Left ventricle myocardium inferior (tissue), 1 donor: Measurements from ENCODE around the gene STX2. TPM values are rescaled to one million over a fixed set of nuclear protein-coding genes. Genes with fewer than 3 reads are reported as not detected.

Experiments
- DNase-seq: peaks from one replicate; pipeline ENCODE4 v3.0.0-alpha.2; 2020
- H3K27ac ChIP-seq: fragments of 200-600 bp; replicated peaks from 2 replicates; pipeline ENCODE4 v1.8.0; 2021
- H3K27me3 ChIP-seq: fragments of 200-600 bp; 2 replicates; pipeline ENCODE4 v1.8.0; 2021; ENCODE audit warnings: low read depth
- H3K36me3 ChIP-seq: fragments of 200-600 bp; 2 replicates; pipeline ENCODE4 v1.8.0; 2021
- H3K4me1 ChIP-seq: fragments of 200-600 bp; 2 replicates; pipeline ENCODE4 v1.8.0; 2021
- H3K4me3 ChIP-seq: fragments of 200-600 bp; 2 replicates; pipeline ENCODE4 v1.8.0; 2021; ENCODE audit warnings: mild to moderate bottlenecking, moderate library complexity
- H3K9me3 ChIP-seq: fragments of 200-600 bp; replicated peaks from 2 replicates; pipeline ENCODE4 v1.8.0; 2021
- intact Hi-C: fragments of 100-400 bp; cut with micrococcal nuclease; formaldehyde crosslinking; loops from one replicate; pipeline ENCODE4 v1.11.0; 2022
- total RNA-seq: library from RNA; stranded (reverse); fragmentation: NEBNext Ultra II Directional; extraction: Animal tissue kit (Norgen Biotek cat#: 25700); gene quantifications from one replicate; pipeline ENCODE4 v1.2.1, GENCODE V29; 2021
- TF ChIP-seq, protein P1 (sequence below): fragments of 200-600 bp; IDR thresholded peaks from 2 replicates; pipeline ENCODE4 v1.8.0; 2021; ENCODE audit warnings: antibody characterized with exemption, mild to moderate bottlenecking, borderline replicate concordance
- donor health status: DM: no; HTN: yes; CAD: no; lungs with severe emphysema.

Gene STX2
- total RNA-seq, 1 donor from 2014 or later: 11.1 TPM

DNA sequence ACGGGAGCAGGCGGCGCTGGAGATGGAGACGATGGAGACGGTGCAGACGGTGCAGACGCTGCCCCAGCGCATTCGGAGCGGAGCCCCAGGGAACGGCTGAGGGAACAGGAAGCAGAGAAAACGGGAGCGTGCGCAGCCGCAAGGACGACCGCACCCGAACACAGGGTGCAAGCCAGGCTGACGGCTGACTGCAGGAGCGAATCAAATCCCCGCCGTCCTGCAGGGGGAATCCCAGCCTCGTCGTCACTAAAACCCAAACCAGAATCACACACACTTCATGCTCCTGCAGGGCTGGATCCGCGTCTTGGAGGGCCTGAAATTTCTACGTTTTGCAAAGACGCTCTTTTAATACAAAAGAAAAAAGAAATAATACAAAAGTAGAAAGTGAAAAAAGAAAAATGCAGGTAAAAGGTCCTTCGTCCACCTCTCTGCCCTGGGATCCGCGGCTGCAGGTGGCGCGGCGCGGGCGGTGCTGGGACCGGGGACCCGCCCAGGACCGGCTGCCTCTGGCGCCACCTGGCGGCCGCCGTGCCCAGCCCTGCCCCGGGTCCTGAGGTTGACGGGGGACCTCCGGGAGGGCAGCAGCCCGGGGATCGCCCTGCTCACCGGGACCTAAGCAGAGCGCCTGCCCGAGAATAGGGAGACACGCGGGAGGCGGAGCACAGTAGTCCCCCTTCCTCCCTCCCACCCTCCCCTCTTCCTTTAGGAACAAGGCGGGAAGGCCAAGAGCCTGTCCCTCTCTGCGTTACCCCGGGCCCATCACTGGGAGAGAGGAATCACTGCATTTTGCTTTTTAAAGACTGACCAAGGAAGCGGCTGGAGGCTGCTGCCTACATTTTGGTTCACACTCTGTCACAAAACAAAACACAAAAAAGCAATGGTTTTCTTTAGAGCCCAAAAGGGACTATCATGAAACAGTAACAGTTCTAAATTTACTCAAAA lies 20.1 kb downstream of the STX2 start:
- DNase-seq: peak; percentile 67
- H3K9me3 ChIP-seq: no peaks in the 10 kb centered on the region
- no peaks in the 10 kb centered on the region for H3K27me3 ChIP-seq
- peak overlapping the region; percentile 67 for H3K4me3 ChIP-seq
- TF ChIP-seq, protein P1, sequence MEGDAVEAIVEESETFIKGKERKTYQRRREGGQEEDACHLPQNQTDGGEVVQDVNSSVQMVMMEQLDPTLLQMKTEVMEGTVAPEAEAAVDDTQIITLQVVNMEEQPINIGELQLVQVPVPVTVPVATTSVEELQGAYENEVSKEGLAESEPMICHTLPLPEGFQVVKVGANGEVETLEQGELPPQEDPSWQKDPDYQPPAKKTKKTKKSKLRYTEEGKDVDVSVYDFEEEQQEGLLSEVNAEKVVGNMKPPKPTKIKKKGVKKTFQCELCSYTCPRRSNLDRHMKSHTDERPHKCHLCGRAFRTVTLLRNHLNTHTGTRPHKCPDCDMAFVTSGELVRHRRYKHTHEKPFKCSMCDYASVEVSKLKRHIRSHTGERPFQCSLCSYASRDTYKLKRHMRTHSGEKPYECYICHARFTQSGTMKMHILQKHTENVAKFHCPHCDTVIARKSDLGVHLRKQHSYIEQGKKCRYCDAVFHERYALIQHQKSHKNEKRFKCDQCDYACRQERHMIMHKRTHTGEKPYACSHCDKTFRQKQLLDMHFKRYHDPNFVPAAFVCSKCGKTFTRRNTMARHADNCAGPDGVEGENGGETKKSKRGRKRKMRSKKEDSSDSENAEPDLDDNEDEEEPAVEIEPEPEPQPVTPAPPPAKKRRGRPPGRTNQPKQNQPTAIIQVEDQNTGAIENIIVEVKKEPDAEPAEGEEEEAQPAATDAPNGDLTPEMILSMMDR: peak; percentile 94
- peaks cover 44% of the 10 kb centered on the region for H3K36me3 ChIP-seq
- peak overlapping the region; percentile 61 for H3K27ac ChIP-seq
- intact Hi-C loops: no loop called here
- H3K4me1 ChIP-seq: peaks cover 11% of the 10 kb centered on the region

DNA sequence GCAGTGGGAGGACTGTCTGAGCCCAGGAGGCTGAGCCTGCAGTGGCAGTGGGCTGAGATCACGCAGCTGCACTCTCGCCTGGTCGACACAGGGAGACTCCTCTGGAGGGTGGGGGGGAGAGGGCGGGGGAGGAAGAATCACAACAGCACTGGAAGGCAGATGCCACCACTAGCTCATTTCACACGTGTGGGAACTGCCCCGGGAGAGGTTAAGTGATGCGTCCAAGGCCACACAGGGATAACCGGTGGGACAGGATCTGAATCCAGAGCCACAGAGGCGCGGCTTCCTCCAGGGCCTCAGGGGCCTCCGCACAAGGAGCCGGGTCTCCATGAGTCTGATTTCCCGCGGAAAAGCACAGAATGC lies 20.8 kb downstream of the STX2 start:
- TF ChIP-seq, protein P1: no peak
- Histone ChIP-seq H3K4me3 (peak overlapping the region; percentile 67), H3K9me3 (no peaks in the 10 kb centered on the region), H3K4me1 (peaks cover 11% of the 10 kb centered on the region), H3K27ac (peak overlapping the region; percentile 61), H3K27me3 (no peaks in the 10 kb centered on the region), H3K36me3 (peaks cover 46% of the 10 kb centered on the region)
- DNase-seq: no peak
- intact Hi-C loops: no loop called here

DNA sequence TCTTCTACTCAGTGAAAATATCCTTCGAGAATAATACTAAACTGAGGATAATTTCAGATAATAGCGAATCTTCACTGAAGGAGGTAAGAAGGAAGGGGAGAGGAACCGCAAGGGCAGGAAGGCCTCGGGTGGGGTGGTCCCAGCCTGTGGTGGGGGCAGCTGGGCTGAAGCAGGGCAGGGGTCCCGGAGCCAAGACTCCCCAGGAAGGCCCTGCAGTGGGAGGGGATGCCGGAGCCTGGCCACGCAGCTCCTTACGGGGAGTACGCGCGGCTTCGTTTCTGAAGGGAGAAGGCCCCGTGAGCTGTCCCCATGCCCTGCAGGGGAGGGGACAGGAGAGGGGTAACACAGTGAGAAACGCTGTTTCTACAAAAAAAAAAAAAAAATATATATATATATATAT lies 21.2 kb downstream of the STX2 start:
- Histone ChIP-seq H3K36me3 (peaks cover 45% of the 10 kb centered on the region), H3K27me3 (no peaks in the 10 kb centered on the region), H3K4me3 (no peak overlapping the region), H3K9me3 (no peaks in the 10 kb centered on the region), H3K4me1 (peaks cover 11% of the 10 kb centered on the region), H3K27ac (no peak overlapping the region)
- TF ChIP-seq, protein P1: no peak
- DNase-seq: no peak
- intact Hi-C loops: no loop called here

DNA sequence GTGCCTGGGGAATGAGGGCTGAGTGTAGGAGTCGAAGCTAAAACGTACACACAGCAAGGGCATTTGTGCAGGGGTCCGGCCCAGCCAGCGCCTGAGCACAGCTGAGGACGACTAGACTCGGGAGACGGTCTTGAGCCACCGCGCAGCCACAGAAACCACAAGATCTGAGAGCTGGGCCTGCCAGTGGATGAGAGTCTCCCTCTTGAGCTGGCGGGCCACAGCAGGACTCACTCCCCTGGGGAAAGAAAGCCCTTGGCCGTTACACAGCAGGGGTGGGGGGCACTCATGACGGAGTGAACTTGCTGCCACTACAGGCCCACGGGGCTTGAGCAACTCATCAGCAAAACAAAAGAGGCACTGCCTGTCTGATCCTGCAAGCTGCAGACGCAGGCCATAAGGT lies 23.0 kb downstream of the STX2 start:
- intact Hi-C loops: no loop called here
- TF ChIP-seq, protein P1: no peak
- no peak for DNase-seq
- Histone ChIP-seq H3K4me3 (no peak overlapping the region), H3K27me3 (no peaks in the 10 kb centered on the region), H3K36me3 (peaks cover 42% of the 10 kb centered on the region), H3K9me3 (no peaks in the 10 kb centered on the region), H3K27ac (no peak overlapping the region), H3K4me1 (peaks cover 11% of the 10 kb centered on the region)

DNA sequence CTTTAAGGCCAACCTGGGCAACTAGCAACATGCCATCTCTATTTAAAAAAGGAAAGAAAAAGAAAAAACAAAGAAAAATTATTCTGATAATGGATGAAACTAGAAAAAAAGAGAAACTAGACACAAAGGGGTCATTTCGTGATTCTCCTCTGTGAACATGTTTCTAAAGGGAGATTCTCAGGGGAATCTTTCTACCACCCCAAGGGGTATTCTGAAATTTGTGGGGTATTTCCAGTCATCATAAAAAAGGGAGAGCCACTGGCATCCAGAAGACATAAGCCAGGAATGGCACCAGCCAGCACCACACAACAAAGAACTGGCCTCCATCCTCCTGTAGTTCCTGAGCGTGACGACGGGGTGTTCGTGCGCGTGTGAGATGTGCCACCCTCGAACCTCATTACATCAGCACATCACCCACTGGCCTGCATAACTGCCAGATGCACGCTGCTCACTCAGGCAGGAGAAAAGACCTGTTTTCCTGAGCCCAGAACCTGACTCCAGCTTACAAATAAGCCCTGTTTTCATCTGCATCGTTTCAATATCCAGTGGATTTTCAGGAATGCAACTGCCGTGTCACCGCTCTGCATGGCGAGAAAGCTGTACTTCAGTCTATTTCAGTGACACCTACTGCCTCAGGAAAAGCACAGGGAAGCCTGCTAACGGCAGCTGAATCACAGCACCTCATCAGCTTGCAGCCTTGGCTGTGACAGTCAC lies 23.9 kb downstream of the STX2 start:
- intact Hi-C loops: no loop called here
- Histone ChIP-seq H3K4me1 (peaks cover 11% of the 10 kb centered on the region), H3K4me3 (no peak overlapping the region), H3K27ac (no peak overlapping the region), H3K36me3 (peaks cover 42% of the 10 kb centered on the region), H3K27me3 (no peaks in the 10 kb centered on the region), H3K9me3 (no peaks in the 10 kb centered on the region)
- DNase-seq: no peak
- TF ChIP-seq, protein P1: no peak
